ENCODE results near the gene UNK.

Gene UNK

DNA sequence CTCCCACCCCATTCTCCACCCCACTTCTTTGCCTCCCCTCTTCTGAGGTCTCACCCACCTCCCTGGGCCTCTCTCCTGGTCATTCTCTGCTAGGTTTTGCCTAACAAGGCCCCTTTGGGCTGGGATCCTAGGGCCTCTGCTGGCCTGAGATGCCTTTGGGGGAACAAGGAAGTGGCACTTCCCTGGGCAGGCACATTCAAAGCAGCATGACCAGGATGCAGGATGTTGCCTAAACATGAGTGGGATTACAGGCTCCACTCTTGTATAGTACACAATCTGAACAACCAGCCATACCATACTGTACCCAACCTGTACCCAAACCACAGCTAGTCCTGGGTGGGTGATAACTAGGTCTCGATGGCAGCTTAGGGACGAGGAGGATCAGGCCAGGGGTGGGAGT lies 28.6 kb upstream of the UNK start:
- TF ChIP-seq, protein P1, sequence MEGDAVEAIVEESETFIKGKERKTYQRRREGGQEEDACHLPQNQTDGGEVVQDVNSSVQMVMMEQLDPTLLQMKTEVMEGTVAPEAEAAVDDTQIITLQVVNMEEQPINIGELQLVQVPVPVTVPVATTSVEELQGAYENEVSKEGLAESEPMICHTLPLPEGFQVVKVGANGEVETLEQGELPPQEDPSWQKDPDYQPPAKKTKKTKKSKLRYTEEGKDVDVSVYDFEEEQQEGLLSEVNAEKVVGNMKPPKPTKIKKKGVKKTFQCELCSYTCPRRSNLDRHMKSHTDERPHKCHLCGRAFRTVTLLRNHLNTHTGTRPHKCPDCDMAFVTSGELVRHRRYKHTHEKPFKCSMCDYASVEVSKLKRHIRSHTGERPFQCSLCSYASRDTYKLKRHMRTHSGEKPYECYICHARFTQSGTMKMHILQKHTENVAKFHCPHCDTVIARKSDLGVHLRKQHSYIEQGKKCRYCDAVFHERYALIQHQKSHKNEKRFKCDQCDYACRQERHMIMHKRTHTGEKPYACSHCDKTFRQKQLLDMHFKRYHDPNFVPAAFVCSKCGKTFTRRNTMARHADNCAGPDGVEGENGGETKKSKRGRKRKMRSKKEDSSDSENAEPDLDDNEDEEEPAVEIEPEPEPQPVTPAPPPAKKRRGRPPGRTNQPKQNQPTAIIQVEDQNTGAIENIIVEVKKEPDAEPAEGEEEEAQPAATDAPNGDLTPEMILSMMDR (conservative IDR thresholded peaks at IDR 0.05), result no peak
- H3K27ac ChIP-seq, result no peak overlapping the region

DNA sequence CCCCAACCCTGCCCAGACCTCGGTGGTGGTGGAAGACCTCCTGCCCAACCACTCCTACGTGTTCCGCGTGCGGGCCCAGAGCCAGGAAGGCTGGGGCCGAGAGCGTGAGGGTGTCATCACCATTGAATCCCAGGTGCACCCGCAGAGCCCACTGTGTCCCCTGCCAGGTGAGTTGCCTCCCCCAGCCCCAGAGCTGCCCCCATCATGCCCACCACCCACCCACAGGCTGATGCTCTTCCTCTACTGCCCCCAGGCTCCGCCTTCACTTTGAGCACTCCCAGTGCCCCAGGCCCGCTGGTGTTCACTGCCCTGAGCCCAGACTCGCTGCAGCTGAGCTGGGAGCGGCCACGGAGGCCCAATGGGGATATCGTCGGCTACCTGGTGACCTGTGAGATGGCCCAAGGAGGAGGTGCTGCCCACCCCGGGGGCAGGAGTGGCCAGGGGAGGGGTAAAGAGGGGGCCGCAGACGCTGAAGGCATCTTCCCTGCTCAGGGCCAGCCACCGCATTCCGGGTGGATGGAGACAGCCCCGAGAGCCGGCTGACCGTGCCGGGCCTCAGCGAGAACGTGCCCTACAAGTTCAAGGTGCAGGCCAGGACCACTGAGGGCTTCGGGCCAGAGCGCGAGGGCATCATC lies 28.0 kb upstream of the UNK start:
- no peak overlapping the region for H3K27ac ChIP-seq
- TF ChIP-seq, protein P1 (conservative IDR thresholded peaks at IDR 0.05), result no peak

DNA sequence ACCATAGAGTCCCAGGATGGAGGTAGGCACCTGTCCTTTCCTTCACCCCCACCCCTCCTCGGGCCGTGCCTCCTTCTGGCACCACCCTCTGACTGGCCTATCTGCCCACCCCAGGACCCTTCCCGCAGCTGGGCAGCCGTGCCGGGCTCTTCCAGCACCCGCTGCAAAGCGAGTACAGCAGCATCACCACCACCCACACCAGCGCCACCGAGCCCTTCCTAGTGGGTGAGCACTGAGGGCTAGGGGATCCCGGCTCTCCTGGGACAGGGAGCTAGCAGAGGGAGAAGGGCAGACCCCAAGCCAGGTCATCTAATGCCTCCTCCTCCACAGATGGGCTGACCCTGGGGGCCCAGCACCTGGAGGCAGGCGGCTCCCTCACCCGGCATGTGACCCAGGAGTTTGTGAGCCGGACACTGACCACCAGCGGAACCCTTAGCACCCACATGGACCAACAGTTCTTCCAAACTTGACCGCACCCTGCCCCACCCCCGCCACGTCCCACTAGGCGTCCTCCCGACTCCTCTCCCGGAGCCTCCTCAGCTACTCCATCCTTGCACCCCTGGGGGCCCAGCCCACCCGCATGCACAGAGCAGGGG lies 27.4 kb upstream of the UNK start:
- TF ChIP-seq, protein P1 (conservative IDR thresholded peaks at IDR 0.05), result no peak
- H3K27ac ChIP-seq, result no peak overlapping the region

DNA sequence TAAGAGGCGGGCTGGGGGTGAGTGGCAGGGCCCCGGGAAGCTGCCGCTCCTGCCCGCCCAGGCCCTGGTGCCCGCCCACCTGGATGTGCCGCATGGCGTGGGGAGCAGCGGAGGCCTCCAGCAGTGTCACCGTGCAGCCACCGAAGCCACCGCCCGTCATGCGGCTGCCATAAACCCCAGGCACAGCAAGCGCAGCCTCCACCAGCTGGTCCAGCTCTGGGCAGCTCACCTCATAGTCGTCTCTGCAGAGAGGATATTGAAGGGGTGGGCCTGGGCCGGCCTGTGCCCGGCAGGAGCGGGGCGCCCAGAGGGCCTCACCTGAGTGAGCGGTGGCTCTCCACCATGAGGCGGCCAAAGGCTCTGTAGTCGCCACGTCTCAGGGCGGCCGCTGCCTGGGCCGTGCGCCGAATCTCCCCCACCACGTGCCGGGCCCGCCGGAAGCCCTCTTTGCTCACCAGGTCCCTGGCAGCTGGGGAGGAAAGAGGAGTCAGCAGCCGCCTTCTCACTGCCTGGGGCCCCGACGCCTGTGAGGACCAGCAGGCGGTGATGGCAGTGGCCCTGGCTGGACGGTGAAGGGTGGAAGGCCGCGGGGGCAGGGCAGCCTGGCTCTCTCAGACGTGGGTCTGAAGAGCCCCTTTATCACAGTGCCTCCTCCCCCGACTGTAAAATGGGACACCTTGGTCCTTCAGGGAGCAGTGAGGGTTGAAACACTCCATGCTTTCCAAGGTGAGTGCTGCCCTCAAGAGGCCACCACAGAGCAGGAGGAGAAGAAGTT lies 26.3 kb upstream of the UNK start:
- H3K27ac ChIP-seq, result no peak overlapping the region
- TF ChIP-seq, protein P1 (conservative IDR thresholded peaks at IDR 0.05), result peak; percentile 57

DNA sequence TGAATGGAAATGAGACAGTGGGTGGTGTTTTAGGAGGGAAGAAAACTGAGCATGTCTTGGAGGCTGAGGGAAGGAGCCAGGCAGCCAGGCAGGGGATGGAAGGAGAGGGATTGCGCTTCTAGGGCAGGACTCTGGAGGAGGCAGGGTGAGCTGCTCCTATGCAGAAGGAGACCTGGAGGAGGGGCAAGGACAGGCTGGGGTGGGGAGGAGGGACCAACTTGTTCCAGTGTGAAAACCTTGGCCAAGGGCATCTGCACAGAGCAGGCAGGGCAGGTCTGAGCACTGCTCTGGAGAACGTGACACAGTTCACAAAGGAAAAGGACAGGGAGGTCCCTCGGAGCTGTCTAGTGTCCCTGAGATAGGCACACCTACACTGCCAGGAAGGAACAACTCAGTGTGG lies 25.1 kb upstream of the UNK start:
- H3K27ac ChIP-seq, result peak overlapping the region; percentile 28; the same call in 1 of the 2 replicates
- TF ChIP-seq, protein P1 (conservative IDR thresholded peaks at IDR 0.05), result no peak

DNA sequence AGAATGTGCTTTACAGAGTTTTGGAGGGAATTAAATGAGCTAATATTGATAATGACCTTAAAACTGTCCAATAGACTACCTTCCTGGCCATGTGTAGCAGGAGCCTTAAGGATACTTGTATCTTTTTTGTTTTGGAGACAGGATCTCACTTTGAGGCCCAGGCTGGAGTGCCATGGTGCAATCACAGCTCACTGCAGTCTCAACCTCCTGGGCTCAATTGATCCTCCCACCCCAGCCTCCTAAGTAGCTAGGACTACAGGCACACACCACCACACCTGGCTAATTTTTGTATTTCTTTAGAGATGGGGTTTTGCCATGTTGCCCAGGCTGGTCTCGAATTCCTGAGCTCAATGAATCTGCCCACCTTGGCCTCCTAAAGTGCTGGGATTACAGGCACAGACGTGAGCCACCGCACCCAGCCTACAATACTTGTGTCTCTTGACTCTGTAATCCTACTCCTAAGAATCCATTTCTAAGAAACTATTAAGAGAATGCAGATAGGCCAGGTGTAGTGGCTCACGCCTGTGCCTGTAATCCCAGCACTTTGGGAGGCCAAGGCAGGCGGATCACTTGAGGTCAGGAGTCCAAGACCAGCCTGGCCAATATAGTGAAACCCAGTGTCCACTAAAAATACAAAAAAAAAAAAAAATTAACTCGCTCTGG lies 24.5 kb upstream of the UNK start:
- H3K27ac ChIP-seq, result peak overlapping the region; percentile 28; the same call in 1 of the 2 replicates

DNA sequence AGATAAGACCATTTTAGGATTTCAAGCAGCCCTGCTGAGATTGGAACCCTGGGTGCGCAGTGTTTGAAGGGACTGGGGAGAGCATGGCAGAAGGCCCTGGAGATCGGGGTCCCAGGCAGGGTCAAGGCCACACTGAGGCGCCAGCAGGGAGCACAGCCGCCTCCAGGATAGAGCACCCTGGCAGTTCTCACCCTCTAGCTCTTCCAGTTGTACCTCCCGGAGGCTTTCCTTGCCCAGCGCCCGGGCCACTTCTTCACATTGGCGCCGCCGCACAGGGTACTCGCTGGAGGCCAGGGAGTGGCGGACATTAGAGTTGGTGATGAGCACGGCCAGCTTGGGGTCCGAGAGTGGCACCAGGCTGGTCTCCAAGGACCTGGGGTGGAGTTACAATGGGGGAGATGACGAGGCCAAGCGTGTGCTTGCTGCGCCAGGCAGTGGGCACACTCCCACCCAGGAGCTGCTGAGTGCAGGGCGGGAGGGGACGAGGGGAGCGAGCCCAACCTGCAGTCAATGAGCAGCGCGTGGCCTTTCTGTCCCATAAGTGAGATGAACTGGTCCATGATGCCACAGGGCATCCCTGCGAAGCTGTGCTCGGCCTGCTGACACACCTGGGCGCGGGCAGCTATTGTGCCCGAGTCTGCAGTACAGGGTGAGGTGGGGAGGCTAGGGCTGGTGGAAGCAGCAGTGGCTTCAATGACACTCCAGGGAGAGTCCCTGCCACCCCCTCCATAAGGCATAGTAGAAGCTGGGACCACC lies 21.9 kb upstream of the UNK start:
- TF ChIP-seq, protein P1 (conservative IDR thresholded peaks at IDR 0.05), result no peak
- H3K27ac ChIP-seq, result no peak overlapping the region
